GM21528 (cell line): ENCODE results near the gene MPPED2.
A peak's percentile ranks its signal among the peaks of the same experiment; 100 is the strongest.

Experiments
- ATAC-seq: cut with Tn5 transposase; IDR thresholded peaks from one replicate; pipeline ENCODE4 v1.9.1; 2021; ENCODE audit warnings: mild to moderate bottlenecking, moderate library complexity; ENCODE audit not compliant: unreplicated experiment, low FRiP score

MPPED2 gene

GRCh38 chr11:30586251-30587144 lies at the start of gene MPPED2:
Gene MPPED2 (minus strand): TSS chr11:30586353. CDS start chr11:30580373, 5,980 bp downstream.
- ATAC-seq, result peak; percentile 95

- no peak for ATAC-seq
These were observed 49.3 kb upstream of the MPPED2 start for GRCh38 chr11:30635401-30635989.

- ATAC-seq, result no peak
These were observed 45.0 kb upstream of the MPPED2 start for GRCh38 chr11:30631148-30631547.

- ATAC-seq, result no peak
These were observed 33.6 kb upstream of the MPPED2 start for GRCh38 chr11:30619767-30620166.

GRCh38 chr11:30617762-30618161 lies 31.6 kb upstream of the MPPED2 start:
- no peak for ATAC-seq

- ATAC-seq, result no peak
These were observed 24.5 kb upstream of the MPPED2 start for GRCh38 chr11:30610628-30611027.

- no peak for ATAC-seq
These were observed 22.4 kb upstream of the MPPED2 start for GRCh38 chr11:30608534-30608933.

GRCh38 chr11:30605036-30605605 lies 19.0 kb upstream of the MPPED2 start:
- no peak for ATAC-seq

GRCh38 chr11:30603357-30603756 lies 17.2 kb upstream of the MPPED2 start:
- no peak for ATAC-seq

GRCh38 chr11:30596832-30597231 lies 10.7 kb upstream of the MPPED2 start:
- no peak for ATAC-seq

- ATAC-seq, result no peak
These were observed 9.8 kb upstream of the MPPED2 start for GRCh38 chr11:30595934-30596333.

- no peak for ATAC-seq
These were observed 8.7 kb upstream of the MPPED2 start for GRCh38 chr11:30594646-30595411.

GRCh38 chr11:30587269-30587812 lies 1.2 kb upstream of the MPPED2 start:
- ATAC-seq, result no peak

- ATAC-seq, result peak; percentile 39
These were observed 282 bp downstream of the MPPED2 start for GRCh38 chr11:30585892-30586250.

GRCh38 chr11:30585125-30585891 lies 845 bp downstream of the MPPED2 start:
- peak; percentile 31 for ATAC-seq

- no peak for ATAC-seq
These were observed 2.5 kb downstream of the MPPED2 start for GRCh38 chr11:30583476-30584280.

GRCh38 chr11:30582726-30583125 lies 3.4 kb downstream of the MPPED2 start:
- ATAC-seq, result no peak

GRCh38 chr11:30581675-30582074 lies 4.5 kb downstream of the MPPED2 start:
- ATAC-seq, result no peak

- no peak for ATAC-seq
These were observed 5.6 kb downstream of the MPPED2 start for GRCh38 chr11:30580573-30580972.
